SK-N-MC (cell line): ENCODE measurements around the gene CDH15.

Experiments
- EZH2 ChIP-seq: fragments of 200-600 bp; sonication (generic); IDR thresholded peaks from one replicate; pipeline ENCODE4 v1.6.1; 2017; ENCODE audit warnings: antibody characterized with exemption
- FOXP2 ChIP-seq: optimal IDR thresholded peaks from 2 replicates; pipeline ENCODE3; 2011; ENCODE audit warnings: mild to moderate bottlenecking, moderate library complexity; ENCODE audit not compliant: insufficient read depth; ENCODE audit errors: extremely low read length, control extremely low read depth
- POLR2AphosphoS5 ChIP-seq: IDR thresholded peaks from 2 replicates; pipeline ENCODE4 v1.6.1; 2012; ENCODE audit warnings: mild to moderate bottlenecking, low read depth, low read length, borderline replicate concordance

DNA sequence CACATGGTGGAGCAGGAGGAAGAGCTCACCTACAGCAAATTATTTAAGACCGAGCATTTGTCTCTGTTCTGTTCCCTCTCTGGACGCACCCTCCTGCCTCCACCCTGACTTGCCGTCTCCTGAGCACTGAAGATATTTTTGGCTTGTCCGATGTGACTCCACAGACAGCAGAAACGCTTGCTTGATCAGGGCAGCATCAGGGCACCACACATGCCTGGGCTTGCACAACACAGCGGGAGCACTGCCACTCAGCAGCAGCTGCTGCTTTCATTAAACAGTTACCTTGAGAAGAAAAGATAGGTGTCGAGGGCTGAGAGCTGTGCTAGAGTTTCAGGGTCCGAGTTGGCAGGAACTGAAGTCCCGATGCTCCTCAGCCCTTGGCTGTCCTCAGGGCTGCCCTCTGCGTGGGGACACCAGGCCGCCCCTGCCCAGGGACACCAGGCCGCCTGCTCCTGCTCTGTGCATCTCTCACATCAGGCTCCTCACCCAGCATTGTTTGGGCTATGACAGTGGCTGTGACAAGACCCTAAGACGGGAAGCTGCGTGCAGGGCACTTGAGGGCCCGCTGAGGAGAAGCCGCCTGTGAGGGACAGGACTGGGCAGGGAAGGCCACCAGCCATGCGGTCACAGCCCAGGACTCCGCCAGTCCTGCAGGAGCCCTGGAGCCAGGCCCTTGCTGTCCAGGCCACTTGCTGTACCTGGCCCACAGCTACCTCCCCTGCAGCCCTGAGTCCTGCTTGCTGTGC lies 21.3 kb upstream of the CDH15 start:
- TF ChIP-seq POLR2AphosphoS5 (no peak), EZH2 (no peak), FOXP2 (no peak)
